K562 (cell line): Measurements from ENCODE around the gene FAM83F. TPM values are rescaled to one million over a fixed set of nuclear protein-coding genes. Genes with fewer than 3 reads are reported as not detected.
A peak's percentile ranks its signal among the peaks of the same experiment; 100 is the strongest.

Experiments
- ATAC-seq: fragments of 200-7000 bp; cut with Tn5 transposase; 3 replicates; pipeline ENCODE4 v1.9.1; 2020; ENCODE audit warnings: moderate library complexity
- Bru-seq: library from RNA; stranded (reverse); fragments of 400-500 nt; gene quantifications from one replicate; lab custom pipeline; 2021; lab: Mats Ljungman, UMichigan
- BruChase-seq, 2 experiments: library from RNA; stranded (reverse); fragments of 400-500 nt; gene quantifications; one replicate each; lab custom pipeline; 2021; lab: Mats Ljungman, UMichigan
- BruUV-seq: library from RNA; stranded (reverse); fragments of 400-500 nt; replicated peaks from 2 replicates; lab custom pipeline; 2021; lab: Mats Ljungman, UMichigan
- CTCF ChIA-PET: fragments of 300-600 bp; formaldehyde crosslinking; extraction: SDS; loops from one replicate; lab custom pipeline; 2021; ENCODE audit warnings: low intra/inter-chr PET ratio; lab: Yijun Ruan, JAX
- POLR2A ChIA-PET: fragments of 300-600, 350-650 bp; sonication (Branson Sonifier 250); formaldehyde crosslinking; extraction: SDS; loops from one replicate; lab custom pipeline; 2021; ENCODE audit warnings: antibody characterized with exemption, inconsistent platforms; lab: Yijun Ruan, JAX
- DNase-seq, 4 experiments: peaks; one replicate each; pipeline versions ENCODE4 v3.0.0 to v3.0.0-alpha.2; 2011 to 2018; ENCODE audit warnings: low spot score in 3 of 4, mixed read lengths in 3 of 4; ENCODE audit errors: extremely low read depth in 1 of 4
- FAIRE-seq: peaks from 2 replicates; lab custom pipeline; 2011; peaks lifted over from hg19 to GRCh38; lab: Jason Lieb, UNC
- H2AFZ ChIP-seq: 2 replicates; pipeline ENCODE4 v1.6.0; 2011; ENCODE audit warnings: low read depth, low read length, control low read depth, inconsistent platforms
- H3K27ac ChIP-seq: fragments of 200-600 bp; 3 replicates; pipeline ENCODE4 v1.8.0; 2011; ENCODE audit warnings: low read depth, mild to moderate bottlenecking, control low read depth, inconsistent platforms, low read length, moderate library complexity, mixed read lengths; ENCODE audit errors: extremely low read depth
- H3K27me3 ChIP-seq, 2 experiments: fragments of 300-600 bp in 1 of 2; 2 replicates in 1 of 2; 3 replicates in 1 of 2; pipeline versions ENCODE4 v1.6.0 to v1.8.0; 2011; ENCODE audit warnings: inconsistent platforms in 2 of 2, low read length in 2 of 2, mild to moderate bottlenecking in 1 of 2, mixed read lengths in 1 of 2, moderate library complexity in 1 of 2; ENCODE audit not compliant: control insufficient read depth in 2 of 2, insufficient read depth in 2 of 2
- H3K36me3 ChIP-seq: fragments of 300-600 bp; 3 replicates; pipeline ENCODE4 v1.8.0; 2011; ENCODE audit warnings: mild to moderate bottlenecking, low read length, inconsistent platforms; ENCODE audit not compliant: control insufficient read depth, insufficient read depth
- H3K4me1 ChIP-seq, 2 experiments: fragments of 200-600 bp in 1 of 2; replicated peaks in 1 of 2; 2 replicates in 1 of 2; 3 replicates in 1 of 2; pipeline versions ENCODE4 v1.5.1 to v1.8.0; 2011; ENCODE audit warnings: inconsistent platforms in 2 of 2, low read length in 2 of 2, mild to moderate bottlenecking in 1 of 2, mixed read lengths in 1 of 2, moderate library complexity in 1 of 2; ENCODE audit not compliant: control insufficient read depth in 2 of 2, insufficient read depth in 2 of 2
- H3K4me2 ChIP-seq: 2 replicates; pipeline ENCODE4 v1.6.1; 2011; ENCODE audit warnings: low read length, control low read depth, inconsistent platforms, mixed read lengths; ENCODE audit not compliant: insufficient read depth
- H3K4me3 ChIP-seq: fragments of 200-600 bp; sonication (generic), shearing (Covaris generic); 2 replicates; pipeline ENCODE4 v1.5.1; 2016; ENCODE audit warnings: control low read depth, inconsistent platforms
- H3K79me2 ChIP-seq: fragments of 200-600 bp; 3 replicates; pipeline ENCODE4 v1.8.0; 2011; ENCODE audit warnings: low read length, inconsistent platforms; ENCODE audit not compliant: control insufficient read depth, insufficient read depth
- H3K9ac ChIP-seq, 2 experiments: 2 replicates each; pipeline versions ENCODE4 v1.6.0 to v1.6.1; 2011; ENCODE audit warnings: low read depth in 2 of 2, low read length in 2 of 2, control low read depth in 1 of 2, inconsistent platforms in 1 of 2, mild to moderate bottlenecking in 1 of 2, mixed read lengths in 1 of 2; ENCODE audit not compliant: insufficient read depth in 1 of 2
- H3K9me1 ChIP-seq: one replicate; pipeline ENCODE4 v1.6.0; 2011; ENCODE audit warnings: inconsistent platforms, mild to moderate bottlenecking, low read length, moderate library complexity; ENCODE audit not compliant: control insufficient read depth, insufficient read depth
- H3K9me3 ChIP-seq: replicated peaks from 2 replicates; pipeline ENCODE4 v1.5.1; 2011; ENCODE audit warnings: low read depth, low read length, inconsistent platforms; ENCODE audit not compliant: control insufficient read depth, insufficient read depth
- H4K20me1 ChIP-seq: replicated peaks from 2 replicates; pipeline ENCODE4 v1.6.1; 2011; ENCODE audit warnings: low read length, inconsistent platforms, mixed read lengths; ENCODE audit not compliant: control insufficient read depth, insufficient read depth
- CBFA2T3 ChIP-seq: fragments of 450-650 bp; IDR thresholded peaks from 2 replicates; pipeline ENCODE4 v1.6.1; 2017
- CEBPG ChIP-seq, 3 experiments: fragments of 200-800 bp in 1 of 3; sonication (Bioruptor generic) in 1 of 3; sonication (generic) in 1 of 3; formaldehyde crosslinking in 1 of 3; IDR thresholded peaks in 2 of 3; conservative IDR thresholded peaks in 1 of 3; 2 replicates each; pipeline versions ENCODE4 v1.6.1 to v1.8.0; 2016 to 2022; ENCODE audit warnings: missing compliant biosample characterization in 2 of 3, missing genetic modification characterization in 2 of 3, mild to moderate bottlenecking in 1 of 3, missing genetic modification reagents in 1 of 3
- EGR1 ChIP-seq: fragments of 450-650 bp; conservative IDR thresholded peaks from 2 replicates; pipeline ENCODE4 v1.6.1; 2017; ENCODE audit warnings: mild to moderate bottlenecking
- HES1 ChIP-seq: fragments of 450-650 bp; IDR thresholded peaks from 2 replicates; pipeline ENCODE4 v1.6.1; 2016; ENCODE audit warnings: low read depth, mild to moderate bottlenecking, moderate library complexity
- NCOA1 ChIP-seq: fragments of 450-650 bp; IDR thresholded peaks from 2 replicates; pipeline ENCODE4 v1.6.1; 2016; ENCODE audit warnings: low read depth
- SIRT6 ChIP-seq: IDR thresholded peaks from one replicate; pipeline ENCODE4 v1.6.1; 2012; ENCODE audit warnings: low read depth, mild to moderate bottlenecking, control low read depth, inconsistent platforms, low read length, moderate library complexity
- SMARCA4 ChIP-seq: fragments of 450-650 bp; IDR thresholded peaks from 2 replicates; pipeline ENCODE4 v1.6.1; 2016
- SMC3 ChIP-seq: conservative IDR thresholded peaks from 2 replicates; pipeline ENCODE4 v1.6.1; 2011; ENCODE audit warnings: low read depth, low read length, improper control_type of control experiment; ENCODE audit not compliant: insufficient read depth
- SREBF1 ChIP-seq: fragments of 150-350 bp; IDR thresholded peaks from 2 replicates; pipeline ENCODE4 v1.6.1; 2014; ENCODE audit warnings: antibody characterized with exemption, low read depth, low read length, borderline replicate concordance
- TFAM ChIP-seq: fragments of 250-450 bp; sonication (Bioruptor Pico); conservative IDR thresholded peaks from 2 replicates; pipeline ENCODE4 v1.5.0; 2021; ENCODE audit warnings: mild to moderate bottlenecking, moderate library complexity
- ZFP30 ChIP-seq: fragments of 250-450 bp; sonication (Bioruptor Pico); IDR thresholded peaks from 2 replicates; pipeline ENCODE4 v1.8.0; 2022; ENCODE audit warnings: moderate library complexity, mild to moderate bottlenecking, inconsistent platforms, borderline replicate concordance
- ZNF408 ChIP-seq: fragments of 250-450 bp; sonication (Bioruptor Pico); IDR thresholded peaks from 2 replicates; pipeline ENCODE4 v1.4.0; 2020; ENCODE audit warnings: low read depth, mild to moderate bottlenecking, moderate library complexity
- ZNF431 ChIP-seq: sonication (generic); formaldehyde crosslinking; IDR thresholded peaks from 2 replicates; pipeline ENCODE4 v1.8.0; 2022; ENCODE audit warnings: mild to moderate bottlenecking, missing genetic modification reagents
- WGBS: fragments of 100-300 bp; shearing (Covaris generic); methylation state at CpG from one replicate; pipeline ENCODE4 v1.1.6; 2016; ENCODE audit warnings: low coverage, mixed read lengths; ENCODE audit not compliant: insufficient coverage; ENCODE audit errors: missing lambda C conversion rate; 5-methylcytosine and 5-hydroxymethylcytosine counted together
- in situ Hi-C: fragments of 300-500 bp; cut with MboI; formaldehyde crosslinking; loops from 4 replicates; pipeline ENCODE4 v1.15.0; 2018; ENCODE audit warnings: inconsistent platforms, mixed read lengths
- intact Hi-C: fragments of 100-400 bp; cut with micrococcal nuclease; formaldehyde crosslinking; loops from 2 replicates; pipeline ENCODE4 v1.14.2; 2022
- long read RNA-seq, 3 experiments: library from polyadenylated mRNA in 2 of 3; library from RNA in 1 of 3; unstranded in 2 of 3; stranded (forward) in 1 of 3; transcript quantifications; one replicate each; pipeline ENCODE4 v2.0.0, GENCODE V29; 2019 to 2022
- polyA minus RNA-seq, 3 experiments: library from RNA; depleted of rRNA, polyadenylated mRNA; stranded (reverse); fragments of >200 nt; gene quantifications; 2 replicates each; pipeline ENCODE4 v1.2.3, GENCODE V29; 2011
- polyA plus RNA-seq, 8 experiments: library from polyadenylated mRNA; depleted of rRNA in 4 of 8; stranded (reverse) in 5 of 8; unstranded in 3 of 8; fragments of >200 nt; fragmentation: Nextera tagmentation in 2 of 8; fragmentation: Illumina TruSeq in 1 of 8; extraction: Ambion mirVana in 2 of 8; extraction: Trizol in 1 of 8; gene quantifications; 2 replicates each; pipeline versions ENCODE4 v1.2.1 to v1.2.3, GENCODE V29; 2011 to 2014; ENCODE audit warnings: inconsistent platforms in 1 of 8, missing spikeins in 1 of 8
- total RNA-seq, 7 experiments: library from RNA; depleted of rRNA in 6 of 7; stranded (reverse); fragments of >200 nt in 6 of 7; fragmentation: Illumina TruSeq in 2 of 7; extraction: Trizol in 2 of 7; gene quantifications; 2 replicates each; pipeline versions ENCODE4 v1.2.1 to v1.2.3, GENCODE V29; 2011 to 2021; ENCODE audit warnings: low replicate concordance in 1 of 7
- TF ChIP-seq, protein P1 (sequence below), 2 experiments: fragments of 200-800 bp in 1 of 2; sonication (Bioruptor generic) in 1 of 2; sonication (generic) in 1 of 2; formaldehyde crosslinking in 1 of 2; IDR thresholded peaks in 1 of 2; conservative IDR thresholded peaks in 1 of 2; 2 replicates each; pipeline versions ENCODE4 v1.5.0 to v1.6.1; 2016 to 2020; ENCODE audit warnings: missing compliant biosample characterization in 1 of 2, missing genetic modification characterization in 1 of 2, missing genetic modification reagents in 1 of 2

Gene FAM83F
- 0.04 and 0.25 TPM in 2 replicates for total RNA-seq (2011; cell fraction: chromatin; rRNA removed; ENCODE audit: low replicate concordance)
- under 0.01 and 0.17 TPM in 2 replicates for total RNA-seq (2011; cell fraction: nucleolus; rRNA removed)
- 0.07 and 0.15 TPM in 2 replicates for total RNA-seq (2011; cell fraction: nucleoplasm; rRNA removed)
- 0.04 and 0.05 TPM in 2 replicates for total RNA-seq (2014; rRNA removed)
- total RNA-seq (2014; rRNA removed; fragmentation: Illumina TruSeq; extraction: Trizol) = 0.03 and 0.04 TPM in 2 replicates
- total RNA-seq (2015; rRNA removed; fragmentation: Illumina TruSeq; extraction: Trizol) = under 0.01 and 0.04 TPM in 2 replicates
- 0.07 and 0.13 TPM in 2 replicates for total RNA-seq (2021)
- polyA plus RNA-seq (2011; rRNA removed) = 0.03 and 0.10 TPM in 2 replicates
- 0.01 and 0.03 TPM in 2 replicates for polyA plus RNA-seq (2011; cell fraction: cytosol; rRNA removed)
- polyA plus RNA-seq (2011; cell fraction: nucleus; rRNA removed) = 0.03 and 0.18 TPM in 2 replicates
- 0.01 and 0.07 TPM in 2 replicates for polyA plus RNA-seq (2012)
- polyA plus RNA-seq (2014; fragmentation: Illumina TruSeq; extraction: Trizol) = 0.03 TPM in 1 of 2 replicates, not detected in the other
- under 1 TPM in 1 of 2 experiments, not detected in 1; 0.01 TPM for polyA plus RNA-seq (2014; fragmentation: Nextera tagmentation; extraction: Ambion mirVana)
- polyA plus RNA-seq (2014; rRNA removed) = 0.04 and 0.05 TPM in 2 replicates
- polyA minus RNA-seq (2011; rRNA and poly(A)+ RNA removed) = 0.06 and 0.07 TPM in 2 replicates
- not detected in 2 replicates for polyA minus RNA-seq (2011; cell fraction: cytosol; rRNA and poly(A)+ RNA removed)
- polyA minus RNA-seq (2011; cell fraction: nucleus; rRNA and poly(A)+ RNA removed) = 0.11 and 0.67 TPM in 2 replicates
- Bru-seq, nascent RNA = percentile 15 among the genes with signal in this experiment
- BruChase-seq, experiment 1, labeled RNA remaining after a 2-hour chase = percentile 16 among the genes with signal in this experiment
- percentile 16 among the genes with signal in this experiment for BruChase-seq, experiment 2, labeled RNA remaining after a 6-hour chase
- long read RNA-seq, experiment 1, full-length matches to known transcripts = 1 of 1 reads
- long read RNA-seq, experiment 1, partial matches to known transcripts = 0 of 1 reads
- long read RNA-seq, experiment 1, other reads (novel, unspliced or antisense) = 0 of 1 reads
- long read RNA-seq, experiment 2 = 0 reads
- long read RNA-seq, experiment 3 = 0 reads

DNA sequence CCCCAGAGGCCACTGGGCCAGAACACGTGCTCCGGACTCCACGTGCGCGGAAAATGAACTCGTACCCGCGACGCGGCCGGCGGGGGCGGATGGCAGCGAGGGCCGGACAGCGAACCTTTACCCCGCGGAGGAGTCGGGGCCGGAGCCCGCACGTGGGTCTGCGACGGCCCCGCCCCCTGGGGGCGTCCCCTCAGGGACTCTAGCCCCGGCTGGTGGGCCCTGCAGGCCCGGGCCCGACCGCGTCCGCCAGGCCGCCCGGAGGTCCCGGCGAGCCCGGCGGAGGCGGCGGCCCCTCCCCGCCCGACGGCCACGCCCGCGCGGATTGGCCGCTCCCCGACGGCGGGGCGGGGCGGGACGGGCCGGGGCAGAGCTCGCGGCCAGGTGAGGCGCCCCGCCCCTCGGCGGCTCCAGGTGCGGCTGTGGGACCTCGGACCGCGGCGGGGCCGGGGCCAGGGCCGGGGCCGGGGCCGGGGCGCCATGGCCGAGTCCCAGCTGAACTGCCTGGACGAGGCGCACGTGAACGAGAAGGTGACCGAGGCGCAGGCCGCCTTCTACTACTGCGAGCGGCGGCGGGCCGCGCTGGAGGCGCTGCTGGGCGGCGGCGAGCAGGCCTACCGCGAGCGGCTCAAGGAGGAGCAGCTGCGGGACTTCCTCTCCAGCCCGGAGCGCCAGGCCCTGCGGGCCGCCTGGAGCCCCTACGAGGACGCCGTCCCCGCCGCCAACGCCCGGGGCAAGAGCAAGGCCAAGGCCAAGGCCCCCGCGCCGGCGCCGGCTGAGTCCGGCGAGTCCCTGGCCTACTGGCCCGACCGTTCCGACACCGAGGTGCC lies at the start of gene FAM83F:
TSS of gene FAM83F (plus strand) at position 389 of the 827 bp plus-strand sequence. CDS start at position 478, 89 bp downstream.
- Histone ChIP-seq H3K79me2 (no peaks in the 10 kb centered on the region), H3K4me2 (no peak within 1 kb of the TSS), H3K27me3 (no peaks in the 10 kb centered on the region), H3K4me3 (no peak within 1 kb of the TSS), H3K9ac (peak within 1 kb of the TSS; percentile 18 to 40; a peak in 1 of 4 replicates), H2AFZ (peak within 1 kb of the TSS; percentile 56), H3K27ac (peak within 1 kb of the TSS; percentile 39; the same call in 1 of the 3 replicates), H3K9me3 (no peaks in the 10 kb centered on the region), H3K9me1 (no peaks in the 10 kb centered on the region), H4K20me1 (no peaks in the 10 kb centered on the region)
- DNase-seq (peak in 2 of 4 experiments; percentile 41 to 58), ATAC-seq (no peak)
- in situ Hi-C loops = no loop called here
- no CpG with 5 or more reads among the region's 115 CpGs for WGBS
- POLR2A ChIA-PET = interaction anchor here (0.7 to 1.2 kb wide), 3 partner anchors 21 to 472 kb away, joined by 3 to 6 read pairs (median 3); no protein-coding TSS in a partner anchor
- intact Hi-C loops = loop anchor here (5.0 kb wide), 1 partner anchor 62 kb away; no protein-coding TSS in a partner anchor
- CTCF ChIA-PET = no interaction called here
- TF ChIP-seq CBFA2T3 = no peak
- no peak for TF ChIP-seq SREBF1
- TF ChIP-seq SIRT6 = no peak
- no peak for TF ChIP-seq SMARCA4
- TF ChIP-seq SMC3 = no peak
- TF ChIP-seq, protein P1, sequence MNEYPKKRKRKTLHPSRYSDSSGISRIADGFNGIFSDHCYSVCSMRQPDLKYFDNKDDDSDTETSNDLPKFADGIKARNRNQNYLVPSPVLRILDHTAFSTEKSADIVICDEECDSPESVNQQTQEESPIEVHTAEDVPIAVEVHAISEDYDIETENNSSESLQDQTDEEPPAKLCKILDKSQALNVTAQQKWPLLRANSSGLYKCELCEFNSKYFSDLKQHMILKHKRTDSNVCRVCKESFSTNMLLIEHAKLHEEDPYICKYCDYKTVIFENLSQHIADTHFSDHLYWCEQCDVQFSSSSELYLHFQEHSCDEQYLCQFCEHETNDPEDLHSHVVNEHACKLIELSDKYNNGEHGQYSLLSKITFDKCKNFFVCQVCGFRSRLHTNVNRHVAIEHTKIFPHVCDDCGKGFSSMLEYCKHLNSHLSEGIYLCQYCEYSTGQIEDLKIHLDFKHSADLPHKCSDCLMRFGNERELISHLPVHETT (CRISPR knock-in tag; conservative IDR thresholded peaks at IDR 0.05 in 1 of 2, IDR thresholded peaks at IDR 0.05 in 1 of 2) = no peak
- TF ChIP-seq NCOA1 = no peak
- TF ChIP-seq EGR1 = no peak
- TF ChIP-seq ZNF431 (CRISPR knock-in tag) = no peak
- no peak for TF ChIP-seq HES1
- no peak for TF ChIP-seq CEBPG (CRISPR knock-in tag; IDR thresholded peaks at IDR 0.05)
- TF ChIP-seq CEBPG (tag; conservative IDR thresholded peaks at IDR 0.05 in 1 of 2, IDR thresholded peaks at IDR 0.05 in 1 of 2) = no peak
- no peak for TF ChIP-seq TFAM (CRISPR knock-in tag)
- no peak for TF ChIP-seq ZFP30 (CRISPR knock-in tag)
- TF ChIP-seq ZNF408 (CRISPR knock-in tag) = no peak
- TF ChIP-seq, all 486 proteins: peak for 0
- BruUV-seq = no TSS peak
- no peaks in the 10 kb centered on the region for H3K36me3 ChIP-seq
- peaks cover 37 to 39% of the 10 kb centered on the region in 2 experiments for H3K4me1 ChIP-seq
- FAIRE-seq = no peak
